ENCODE data around the gene ARHGEF9.

DNA sequence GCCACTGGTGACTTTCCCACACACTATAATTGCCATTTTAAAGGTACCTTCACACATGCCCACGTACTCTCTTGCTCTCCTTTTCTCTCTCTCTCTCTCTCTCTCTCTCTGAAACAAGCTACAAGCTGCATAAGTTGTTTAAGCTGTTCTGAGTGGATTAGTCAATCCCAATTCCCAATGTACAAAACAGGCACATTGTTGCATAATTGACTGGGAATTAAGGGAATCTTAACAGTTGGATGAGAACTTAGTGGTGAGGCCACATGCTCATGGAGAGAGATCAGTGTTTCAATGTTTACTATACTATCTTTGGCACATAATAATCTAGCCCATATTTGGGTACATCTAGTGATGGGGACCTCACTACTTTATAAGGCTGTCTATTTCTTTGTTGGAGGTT lies 123.3 kb downstream of the ARHGEF9 start:
- TF ChIP-seq, protein P1, sequence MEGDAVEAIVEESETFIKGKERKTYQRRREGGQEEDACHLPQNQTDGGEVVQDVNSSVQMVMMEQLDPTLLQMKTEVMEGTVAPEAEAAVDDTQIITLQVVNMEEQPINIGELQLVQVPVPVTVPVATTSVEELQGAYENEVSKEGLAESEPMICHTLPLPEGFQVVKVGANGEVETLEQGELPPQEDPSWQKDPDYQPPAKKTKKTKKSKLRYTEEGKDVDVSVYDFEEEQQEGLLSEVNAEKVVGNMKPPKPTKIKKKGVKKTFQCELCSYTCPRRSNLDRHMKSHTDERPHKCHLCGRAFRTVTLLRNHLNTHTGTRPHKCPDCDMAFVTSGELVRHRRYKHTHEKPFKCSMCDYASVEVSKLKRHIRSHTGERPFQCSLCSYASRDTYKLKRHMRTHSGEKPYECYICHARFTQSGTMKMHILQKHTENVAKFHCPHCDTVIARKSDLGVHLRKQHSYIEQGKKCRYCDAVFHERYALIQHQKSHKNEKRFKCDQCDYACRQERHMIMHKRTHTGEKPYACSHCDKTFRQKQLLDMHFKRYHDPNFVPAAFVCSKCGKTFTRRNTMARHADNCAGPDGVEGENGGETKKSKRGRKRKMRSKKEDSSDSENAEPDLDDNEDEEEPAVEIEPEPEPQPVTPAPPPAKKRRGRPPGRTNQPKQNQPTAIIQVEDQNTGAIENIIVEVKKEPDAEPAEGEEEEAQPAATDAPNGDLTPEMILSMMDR (conservative IDR thresholded peaks at IDR 0.05; ENCODE audit: low read length), result no peak
- TF ChIP-seq EZH2phosphoT487 (IDR thresholded peaks at IDR 0.05; ENCODE audit: borderline replicate concordance, low read depth, low read length), result no peak

Measured in OCI-LY7 (cell line).